Activated naive CD8-positive, alpha-beta T cell (primary cell): ENCODE data around the gene KRTAP21-3.
"Not testable (repeated sequence)": the region's sequence is repeated elsewhere in the genome, so short reads cannot be mapped to it uniquely, and the experiment has no call there.

Experiments used
- H3K27ac Mint-ChIP-seq: one replicate; pipeline ENCODE4 v1.8.0; 2021; ENCODE audit warnings: mixed read lengths
- H3K27me3 Mint-ChIP-seq: one replicate; pipeline ENCODE4 v1.8.0; 2021; ENCODE audit warnings: mixed read lengths
- H3K36me3 Mint-ChIP-seq: one replicate; pipeline ENCODE4 v1.8.0; 2021; ENCODE audit warnings: mixed read lengths
- H3K4me1 Mint-ChIP-seq: one replicate; pipeline ENCODE4 v1.8.0; 2021; ENCODE audit warnings: low read depth, mixed read lengths
- H3K4me3 Mint-ChIP-seq: one replicate; pipeline ENCODE4 v1.8.0; 2021; ENCODE audit warnings: mild to moderate bottlenecking, mixed read lengths
- H3K9me3 Mint-ChIP-seq: one replicate; pipeline ENCODE4 v1.8.0; 2021; ENCODE audit warnings: low read depth, mixed read lengths

KRTAP21-3 gene

GRCh38 chr21:30718239-30718909, at the start of gene KRTAP21-3:
TSS of gene KRTAP21-3 (minus strand) at chr21:30718777. CDS start at chr21:30718759, 18 bp downstream.
- H3K9me3 Mint-ChIP-seq, result peaks cover 12% of the 10 kb centered on the region
- H3K4me1 Mint-ChIP-seq, result peaks cover 26% of the 10 kb centered on the region
- peak within 1 kb of the TSS; percentile 95 for H3K27ac Mint-ChIP-seq
- peaks cover 4% of the 10 kb centered on the region for H3K36me3 Mint-ChIP-seq
- H3K27me3 Mint-ChIP-seq, result no peaks in the 10 kb centered on the region
- peak within 1 kb of the TSS; percentile 58 for H3K4me3 Mint-ChIP-seq

- Mint-ChIP-seq H3K4me1 (no peaks in the 10 kb centered on the region), H3K27me3 (peaks cover 3% of the 10 kb centered on the region), H3K36me3 (no peaks in the 10 kb centered on the region)
These were observed 42.2 kb upstream of the KRTAP21-3 start for GRCh38 chr21:30760776-30761175.

GRCh38 chr21:30758306-30758705, 39.7 kb upstream of the KRTAP21-3 start:
- Mint-ChIP-seq H3K27ac (no peak overlapping the region), H3K4me1 (no peaks in the 10 kb centered on the region), H3K9me3 (no peaks in the 10 kb centered on the region)

More at GRCh38 chr21:30760776-30761175, 42.2 kb upstream of the KRTAP21-3 start:
- Mint-ChIP-seq H3K27ac (no peak overlapping the region), H3K4me3 (no peak overlapping the region), H3K9me3 (no peaks in the 10 kb centered on the region)

GRCh38 chr21:30755328-30755727, 36.8 kb upstream of the KRTAP21-3 start, which contains the start of gene KRTAP21-1:
TSS of gene KRTAP21-1 (minus strand) at chr21:30755428. CDS start at chr21:30755378, 50 bp downstream.
- not testable (repeated sequence) for H3K9me3 Mint-ChIP-seq, H3K4me1 Mint-ChIP-seq, H3K27ac Mint-ChIP-seq, H3K27me3 Mint-ChIP-seq, H3K36me3 Mint-ChIP-seq, H3K4me3 Mint-ChIP-seq

More at GRCh38 chr21:30758306-30758705, 39.7 kb upstream of the KRTAP21-3 start:
- no peak overlapping the region for H3K4me3 Mint-ChIP-seq
- H3K27me3 Mint-ChIP-seq, result peaks cover 5% of the 10 kb centered on the region
- H3K36me3 Mint-ChIP-seq, result no peaks in the 10 kb centered on the region

GRCh38 chr21:30747159-30747558, 28.6 kb upstream of the KRTAP21-3 start, which contains the start of gene KRTAP21-2:
TSS of gene KRTAP21-2 (minus strand) at chr21:30747259. CDS start at chr21:30747202, 57 bp downstream.
- H3K9me3 Mint-ChIP-seq, result peaks cover 5% of the 10 kb centered on the region
- H3K36me3 Mint-ChIP-seq, result no peaks in the 10 kb centered on the region
- peaks cover 4% of the 10 kb centered on the region for H3K27me3 Mint-ChIP-seq
- no peak within 1 kb of the TSS for H3K4me3 Mint-ChIP-seq
- no peak within 1 kb of the TSS for H3K27ac Mint-ChIP-seq
- H3K4me1 Mint-ChIP-seq, result no peaks in the 10 kb centered on the region

GRCh38 chr21:30740462-30740861, 21.9 kb upstream of the KRTAP21-3 start:
- H3K27me3 Mint-ChIP-seq, result peaks cover 9% of the 10 kb centered on the region
- H3K27ac Mint-ChIP-seq, result no peak overlapping the region
- H3K4me1 Mint-ChIP-seq, result no peaks in the 10 kb centered on the region

GRCh38 chr21:30733026-30733425, 14.4 kb upstream of the KRTAP21-3 start:
- Mint-ChIP-seq H3K27me3 (peaks cover 7% of the 10 kb centered on the region), H3K36me3 (no peaks in the 10 kb centered on the region), H3K4me1 (no peaks in the 10 kb centered on the region), H3K4me3 (no peak overlapping the region), H3K9me3 (no peaks in the 10 kb centered on the region), H3K27ac (no peak overlapping the region)

More at GRCh38 chr21:30740462-30740861, 21.9 kb upstream of the KRTAP21-3 start:
- H3K36me3 Mint-ChIP-seq, result no peaks in the 10 kb centered on the region
- no peak overlapping the region for H3K4me3 Mint-ChIP-seq
- no peaks in the 10 kb centered on the region for H3K9me3 Mint-ChIP-seq

GRCh38 chr21:30726726-30727125, 8.1 kb upstream of the KRTAP21-3 start:
- Mint-ChIP-seq H3K27ac (no peak overlapping the region), H3K27me3 (peaks cover 1% of the 10 kb centered on the region), H3K36me3 (peaks cover 2% of the 10 kb centered on the region), H3K4me3 (no peak overlapping the region), H3K4me1 (no peaks in the 10 kb centered on the region), H3K9me3 (peaks cover 4% of the 10 kb centered on the region)

GRCh38 chr21:30719401-30719800, 824 bp upstream of the KRTAP21-3 start:
- peaks cover 8% of the 10 kb centered on the region for H3K9me3 Mint-ChIP-seq
- H3K27me3 Mint-ChIP-seq, result no peaks in the 10 kb centered on the region
- peaks cover 2% of the 10 kb centered on the region for H3K36me3 Mint-ChIP-seq
- peak overlapping the region; percentile 95 for H3K27ac Mint-ChIP-seq
- peaks cover 26% of the 10 kb centered on the region for H3K4me1 Mint-ChIP-seq
- H3K4me3 Mint-ChIP-seq, result peak overlapping the region; percentile 35

- Mint-ChIP-seq H3K27ac (peak overlapping the region; percentile 95), H3K27me3 (no peaks in the 10 kb centered on the region)
These were observed 1.5 kb downstream of the KRTAP21-3 start for GRCh38 chr21:30717105-30717504.

GRCh38 chr21:30714946-30715345, 3.6 kb downstream of the KRTAP21-3 start:
- no peak overlapping the region for H3K27ac Mint-ChIP-seq
- H3K9me3 Mint-ChIP-seq, result peaks cover 17% of the 10 kb centered on the region
- peaks cover 33% of the 10 kb centered on the region for H3K4me1 Mint-ChIP-seq
- peaks cover 3% of the 10 kb centered on the region for H3K36me3 Mint-ChIP-seq
- H3K4me3 Mint-ChIP-seq, result no peak overlapping the region
- no peaks in the 10 kb centered on the region for H3K27me3 Mint-ChIP-seq

More at GRCh38 chr21:30717105-30717504, 1.5 kb downstream of the KRTAP21-3 start:
- Mint-ChIP-seq H3K36me3 (peaks cover 3% of the 10 kb centered on the region), H3K4me1 (peaks cover 26% of the 10 kb centered on the region), H3K4me3 (no peak overlapping the region), H3K9me3 (peaks cover 16% of the 10 kb centered on the region)

GRCh38 chr21:30714456-30714855, 4.1 kb downstream of the KRTAP21-3 start:
- Mint-ChIP-seq H3K27ac (no peak overlapping the region), H3K27me3 (no peaks in the 10 kb centered on the region), H3K36me3 (peaks cover 3% of the 10 kb centered on the region), H3K9me3 (peaks cover 14% of the 10 kb centered on the region), H3K4me3 (no peak overlapping the region), H3K4me1 (peaks cover 29% of the 10 kb centered on the region)

- peak overlapping the region; percentile 37 for H3K27ac Mint-ChIP-seq
- H3K4me3 Mint-ChIP-seq, result no peak overlapping the region
- H3K27me3 Mint-ChIP-seq, result no peaks in the 10 kb centered on the region
- peaks cover 3% of the 10 kb centered on the region for H3K36me3 Mint-ChIP-seq
- peaks cover 14% of the 10 kb centered on the region for H3K9me3 Mint-ChIP-seq
- peaks cover 25% of the 10 kb centered on the region for H3K4me1 Mint-ChIP-seq
These were observed 4.8 kb downstream of the KRTAP21-3 start for GRCh38 chr21:30713766-30714165.

GRCh38 chr21:30710499-30710898, 8.1 kb downstream of the KRTAP21-3 start:
- Mint-ChIP-seq H3K36me3 (peaks cover 3% of the 10 kb centered on the region), H3K27me3 (no peaks in the 10 kb centered on the region), H3K9me3 (peaks cover 14% of the 10 kb centered on the region), H3K4me3 (peak overlapping the region; percentile 56), H3K4me1 (peaks cover 12% of the 10 kb centered on the region), H3K27ac (peak overlapping the region; percentile 99)

- Mint-ChIP-seq H3K27ac (no peak overlapping the region), H3K36me3 (no peaks in the 10 kb centered on the region), H3K9me3 (peaks cover 6% of the 10 kb centered on the region), H3K4me1 (peaks cover 12% of the 10 kb centered on the region), H3K27me3 (no peaks in the 10 kb centered on the region), H3K4me3 (no peak overlapping the region)
These were observed 11.2 kb downstream of the KRTAP21-3 start for GRCh38 chr21:30707409-30707808.
